GM19193 (cell line): ENCODE measurements around the gene TUBB2A.

Experiments used
- POLR2A ChIP-seq: IDR thresholded peaks from 4 replicates; pipeline ENCODE4 v1.6.1; 2011; ENCODE audit not compliant: insufficient read depth, insufficient read length; ENCODE audit errors: extremely low read depth

Gene TUBB2A

GRCh38 chr6:3188262-3188661 is 30.9 kb upstream of the TUBB2A start:
- no peak for TF ChIP-seq POLR2A

GRCh38 chr6:3186974-3187382 is 29.6 kb upstream of the TUBB2A start:
- no peak for TF ChIP-seq POLR2A

- TF ChIP-seq POLR2A = no peak
These were observed 25.7 kb upstream of the TUBB2A start for GRCh38 chr6:3183066-3183465.

- no peak for TF ChIP-seq POLR2A
These were observed 23.8 kb upstream of the TUBB2A start for GRCh38 chr6:3181105-3181504.

- no peak for TF ChIP-seq POLR2A
These were observed 19.4 kb upstream of the TUBB2A start for GRCh38 chr6:3176562-3177355.

- no peak for TF ChIP-seq POLR2A
These were observed 18.5 kb upstream of the TUBB2A start for GRCh38 chr6:3175715-3176402.

GRCh38 chr6:3165631-3166534 is 8.5 kb upstream of the TUBB2A start:
- no peak for TF ChIP-seq POLR2A

GRCh38 chr6:3164388-3164787 is 7.0 kb upstream of the TUBB2A start:
- no peak for TF ChIP-seq POLR2A

GRCh38 chr6:3163248-3163594 is 5.9 kb upstream of the TUBB2A start:
- no peak for TF ChIP-seq POLR2A

GRCh38 chr6:3162565-3163247 is 5.4 kb upstream of the TUBB2A start:
- peak; percentile 51 for TF ChIP-seq POLR2A

- no peak for TF ChIP-seq POLR2A
These were observed 4.7 kb upstream of the TUBB2A start for GRCh38 chr6:3162067-3162497.

- no peak for TF ChIP-seq POLR2A
These were observed 2.7 kb upstream of the TUBB2A start for GRCh38 chr6:3159805-3160781.

- no peak for TF ChIP-seq POLR2A
These were observed 4.7 kb downstream of the TUBB2A start for GRCh38 chr6:3152689-3153088.
